IPS-18c (cell line): ENCODE results near the gene S100A7A.

Experiments used
- H3K4me3 ChIP-seq: 2 replicates; pipeline ENCODE4 v1.7.0; 2013; ENCODE audit warnings: low read depth, mild to moderate bottlenecking, low read length, moderate library complexity; ENCODE audit not compliant: insufficient read depth
- H3K9me3 ChIP-seq: one replicate; pipeline ENCODE4 v1.6.1; 2013; ENCODE audit warnings: mild to moderate bottlenecking, low read length, moderate library complexity; ENCODE audit not compliant: control insufficient read depth, insufficient read depth

S100A7A gene

DNA sequence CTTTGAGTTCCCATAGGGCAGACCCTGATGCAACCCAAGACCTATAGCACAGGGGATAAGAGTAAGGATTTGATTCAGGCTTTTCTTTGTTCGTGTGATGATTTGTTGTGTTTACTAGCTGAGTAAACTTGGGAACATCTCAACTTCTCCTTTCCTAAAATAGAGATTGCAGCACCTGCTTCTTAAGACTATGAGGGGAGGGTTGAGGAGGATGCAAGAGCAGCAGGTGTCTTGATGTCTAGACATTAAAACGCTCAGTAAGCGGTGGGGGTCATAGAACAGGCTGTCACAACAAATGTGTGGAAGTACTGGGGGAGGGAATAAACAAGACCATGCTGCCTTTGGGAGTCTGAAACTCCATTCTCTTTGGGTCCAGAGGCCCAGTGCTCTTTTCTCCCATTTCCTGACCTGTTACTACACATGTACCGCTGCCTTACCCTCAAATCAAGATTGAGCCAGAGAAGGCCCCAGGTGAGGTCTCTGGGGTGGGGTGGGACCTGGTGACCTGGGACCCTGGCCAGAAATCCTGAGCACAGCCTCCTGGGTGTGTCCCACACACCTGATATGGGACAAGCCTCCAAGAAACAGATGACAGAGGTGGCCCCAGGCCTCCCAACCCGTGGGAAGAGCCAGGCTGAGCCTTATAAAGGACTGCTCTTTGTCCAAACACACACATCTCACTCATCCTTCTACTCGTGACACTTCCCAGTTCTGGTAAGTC lies at the start of gene S100A7A:
Gene S100A7A (plus strand): TSS at position 671 of the 721 bp plus-strand sequence. CDS start 1,563 bp downstream, outside the sequence.
- no peaks in the 10 kb centered on the region for H3K9me3 ChIP-seq
- no peak within 1 kb of the TSS for H3K4me3 ChIP-seq

DNA sequence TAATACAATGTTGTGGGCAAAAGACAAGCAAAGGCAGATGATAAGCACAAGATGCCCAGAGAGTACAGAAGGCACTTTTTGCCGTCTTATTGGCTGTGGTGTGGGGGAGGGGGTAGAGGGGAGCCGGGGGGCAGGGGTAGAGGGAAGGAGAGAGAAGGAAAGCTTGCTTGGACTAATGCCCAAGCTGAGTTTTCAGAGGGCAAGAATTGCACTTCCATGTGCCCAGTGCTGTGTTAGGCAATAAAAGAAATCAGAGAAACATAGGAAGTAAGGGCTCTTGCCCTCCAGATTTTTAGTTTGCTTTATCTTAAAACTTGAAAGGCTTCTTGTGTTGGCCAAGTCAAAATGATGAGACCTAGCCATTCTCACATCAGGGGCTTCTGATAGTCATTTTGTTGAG lies 49.2 kb upstream of the S100A7A start:
- Histone ChIP-seq H3K4me3 (no peak overlapping the region), H3K9me3 (peaks cover 2% of the 10 kb centered on the region)

DNA sequence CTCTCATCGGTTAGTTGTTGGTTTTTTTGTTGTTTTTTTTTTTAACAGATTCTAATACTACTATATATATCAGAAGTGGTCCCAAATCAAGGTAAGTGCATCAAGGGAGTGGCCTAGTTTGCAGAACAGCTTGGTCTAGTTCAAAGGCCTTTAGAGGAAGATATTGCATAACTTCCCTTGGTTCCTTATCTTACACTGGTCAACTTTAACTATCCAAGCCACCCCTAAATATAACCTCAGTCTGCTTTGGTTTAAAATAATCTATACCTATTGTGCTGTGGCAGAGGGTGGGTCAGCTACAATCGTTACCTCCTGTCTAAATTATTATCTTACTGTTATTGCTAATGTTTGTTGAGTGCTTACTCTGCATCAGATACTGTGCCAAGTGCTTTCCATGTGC lies 47.8 kb upstream of the S100A7A start:
- Histone ChIP-seq H3K4me3 (no peak overlapping the region), H3K9me3 (peaks cover 2% of the 10 kb centered on the region)

- no peak overlapping the region for H3K4me3 ChIP-seq
- peaks cover 2% of the 10 kb centered on the region for H3K9me3 ChIP-seq
Measured at GRCh38 chr1:153370146-153370545, 46.2 kb upstream of the S100A7A start.

DNA sequence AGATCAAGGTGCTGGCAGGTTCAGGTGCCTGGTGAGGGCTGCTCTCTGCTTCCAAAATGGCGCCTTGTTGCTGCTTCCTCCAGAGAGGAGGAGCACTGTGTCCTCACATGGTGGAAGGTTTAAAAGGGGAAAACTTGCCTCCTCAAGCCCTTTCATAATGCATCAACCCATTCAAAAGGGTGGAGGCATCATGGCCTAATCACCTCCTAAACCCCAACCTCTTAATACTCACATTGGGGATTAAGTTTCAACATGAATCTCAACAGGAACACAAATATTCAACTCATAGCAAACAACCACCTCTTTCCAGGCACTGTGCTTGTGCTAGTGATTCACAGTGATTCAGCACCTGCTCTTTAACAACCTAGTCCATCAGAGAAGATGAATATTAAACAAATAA lies 45.1 kb upstream of the S100A7A start:
- peaks cover 2% of the 10 kb centered on the region for H3K9me3 ChIP-seq
- no peak overlapping the region for H3K4me3 ChIP-seq

- no peaks in the 10 kb centered on the region for H3K9me3 ChIP-seq
- no peak overlapping the region for H3K4me3 ChIP-seq
Measured at GRCh38 chr1:153372571-153372970, 43.7 kb upstream of the S100A7A start.

- Histone ChIP-seq H3K4me3 (no peak overlapping the region), H3K9me3 (no peaks in the 10 kb centered on the region)
Measured at GRCh38 chr1:153374071-153374470, 42.2 kb upstream of the S100A7A start.

GRCh38 chr1:153375511-153375910 lies 40.8 kb upstream of the S100A7A start, which contains the start of gene S100A12:
Gene S100A12, minus strand, starts transcription at chr1:153375621. Its CDS starts 1,029 bp downstream, at chr1:153374592.
- H3K4me3 ChIP-seq = no peak within 1 kb of the TSS
- no peaks in the 10 kb centered on the region for H3K9me3 ChIP-seq

- Histone ChIP-seq H3K9me3 (no peaks in the 10 kb centered on the region), H3K4me3 (no peak overlapping the region)
Measured at GRCh38 chr1:153379591-153379990, 36.7 kb upstream of the S100A7A start.

GRCh38 chr1:153380711-153381110 lies 35.6 kb upstream of the S100A7A start:
- H3K4me3 ChIP-seq = no peak overlapping the region
- no peaks in the 10 kb centered on the region for H3K9me3 ChIP-seq

DNA sequence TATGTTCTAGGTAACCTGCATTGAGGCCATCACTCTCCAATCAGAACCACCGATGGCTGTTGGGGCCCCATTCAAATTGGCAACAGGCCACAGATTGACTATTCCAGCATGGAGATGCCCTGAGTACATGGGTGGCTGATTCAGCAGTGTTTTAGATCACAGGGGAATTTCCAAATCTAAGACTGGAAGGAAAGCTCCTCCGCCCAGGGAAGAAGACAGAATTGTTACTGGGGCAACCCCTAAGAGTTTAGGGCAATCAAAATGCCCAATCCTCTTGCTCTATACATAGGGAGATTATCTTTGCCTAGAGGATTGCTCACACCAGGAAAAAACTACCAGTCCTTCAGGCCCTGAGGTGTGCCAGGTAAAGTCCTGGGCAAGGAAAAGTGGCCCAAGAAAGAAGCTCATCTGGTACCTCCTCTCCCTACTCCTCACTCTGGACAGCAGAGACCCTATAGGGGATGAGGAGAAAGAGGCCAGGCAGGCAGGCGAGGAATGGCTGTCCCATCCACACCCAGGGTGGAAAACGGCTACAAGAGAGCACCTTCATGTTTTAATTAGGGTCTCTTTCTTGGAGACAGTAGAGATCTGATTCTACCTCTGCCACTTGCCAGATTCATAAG lies 31.3 kb upstream of the S100A7A start:
- Histone ChIP-seq H3K9me3 (no peaks in the 10 kb centered on the region), H3K4me3 (no peak overlapping the region)

GRCh38 chr1:153386500-153386901 lies 29.8 kb upstream of the S100A7A start:
- Histone ChIP-seq H3K9me3 (no peaks in the 10 kb centered on the region), H3K4me3 (no peak overlapping the region)

GRCh38 chr1:153387001-153387400 lies 29.3 kb upstream of the S100A7A start:
- H3K9me3 ChIP-seq = no peaks in the 10 kb centered on the region

DNA sequence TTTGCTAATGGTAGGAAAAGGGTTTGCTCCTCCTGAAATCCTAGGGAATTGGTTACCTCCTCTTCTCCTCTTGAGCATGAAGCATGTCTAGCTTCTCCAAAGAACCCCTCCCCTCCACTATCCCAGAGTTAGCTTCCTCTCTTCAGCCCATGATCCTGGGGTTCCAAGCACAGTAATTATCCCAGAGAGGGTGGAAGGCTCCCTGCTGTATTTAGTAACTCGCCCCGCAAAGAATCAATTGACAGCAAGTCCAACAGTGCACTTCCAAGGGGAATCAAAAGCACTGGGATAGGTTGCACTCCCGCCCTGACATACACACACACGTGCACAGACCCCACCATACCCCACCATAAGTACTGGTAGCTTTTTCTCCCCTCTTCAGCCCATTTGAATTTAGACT lies 28.5 kb upstream of the S100A7A start:
- H3K9me3 ChIP-seq = no peaks in the 10 kb centered on the region
- no peak overlapping the region for H3K4me3 ChIP-seq

More at GRCh38 chr1:153387001-153387400, 29.3 kb upstream of the S100A7A start:
- no peak overlapping the region for H3K4me3 ChIP-seq

DNA sequence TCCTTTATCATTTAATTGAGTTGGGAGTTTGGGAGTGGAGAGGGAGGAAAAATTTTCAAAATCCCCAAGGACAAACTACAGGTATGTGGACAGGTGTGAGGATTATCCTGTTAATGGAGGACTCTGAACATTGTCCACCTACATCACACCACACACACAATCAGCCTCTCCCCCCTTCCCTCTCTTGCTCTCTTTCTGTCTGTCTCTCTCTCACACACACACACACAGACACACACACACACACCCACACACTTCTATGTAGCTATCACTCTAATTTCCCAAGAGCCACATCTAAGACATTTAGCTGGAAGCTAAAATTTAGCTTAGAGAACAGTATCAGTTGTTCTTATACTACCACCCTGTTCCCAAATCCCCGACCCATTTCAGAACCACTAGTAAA lies 26.9 kb upstream of the S100A7A start:
- no peaks in the 10 kb centered on the region for H3K9me3 ChIP-seq
- no peak overlapping the region for H3K4me3 ChIP-seq

DNA sequence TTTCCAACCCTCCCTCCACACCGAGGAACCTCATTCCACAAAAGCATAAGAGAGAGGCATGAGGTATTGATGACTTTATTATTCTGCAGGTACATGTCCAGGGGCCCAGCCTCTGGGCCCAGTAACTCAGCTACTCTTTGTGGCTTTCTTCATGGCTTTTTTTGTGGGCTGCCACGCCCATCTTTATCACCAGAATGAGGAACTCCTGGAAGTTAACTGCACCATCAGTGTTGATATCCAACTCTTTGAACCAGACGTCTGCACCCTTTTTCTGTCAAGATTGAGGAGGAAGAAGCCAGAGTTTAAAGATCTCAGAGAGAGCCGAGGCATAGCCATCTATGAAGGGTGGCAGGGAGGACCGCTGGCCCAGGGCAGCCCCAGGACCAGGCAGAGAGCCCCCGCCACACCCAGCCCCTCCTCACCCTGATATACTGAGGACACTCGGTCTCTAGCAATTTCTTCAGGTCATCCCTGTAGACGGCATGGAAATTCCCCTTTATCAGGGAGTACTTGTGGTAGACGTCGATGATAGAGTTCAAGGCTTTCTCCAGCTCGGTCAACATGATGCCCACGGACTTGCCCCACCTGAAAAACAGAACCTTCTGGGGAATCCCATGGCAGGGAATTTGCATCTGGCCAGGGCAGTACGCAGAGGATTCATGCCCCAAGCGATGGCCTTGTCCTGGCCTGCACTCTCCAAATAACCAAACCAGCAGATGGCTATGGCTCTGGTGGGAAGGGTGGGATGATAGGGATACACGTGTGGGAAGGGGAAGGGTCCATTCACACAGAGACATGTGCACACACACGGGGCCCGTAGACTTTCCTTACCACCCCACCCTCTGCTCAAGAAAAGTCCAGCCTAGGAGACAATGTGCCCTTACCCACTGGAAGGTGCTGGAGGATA lies 26.1 kb upstream of the S100A7A start:
- H3K9me3 ChIP-seq = no peaks in the 10 kb centered on the region
- no peak overlapping the region for H3K4me3 ChIP-seq

DNA sequence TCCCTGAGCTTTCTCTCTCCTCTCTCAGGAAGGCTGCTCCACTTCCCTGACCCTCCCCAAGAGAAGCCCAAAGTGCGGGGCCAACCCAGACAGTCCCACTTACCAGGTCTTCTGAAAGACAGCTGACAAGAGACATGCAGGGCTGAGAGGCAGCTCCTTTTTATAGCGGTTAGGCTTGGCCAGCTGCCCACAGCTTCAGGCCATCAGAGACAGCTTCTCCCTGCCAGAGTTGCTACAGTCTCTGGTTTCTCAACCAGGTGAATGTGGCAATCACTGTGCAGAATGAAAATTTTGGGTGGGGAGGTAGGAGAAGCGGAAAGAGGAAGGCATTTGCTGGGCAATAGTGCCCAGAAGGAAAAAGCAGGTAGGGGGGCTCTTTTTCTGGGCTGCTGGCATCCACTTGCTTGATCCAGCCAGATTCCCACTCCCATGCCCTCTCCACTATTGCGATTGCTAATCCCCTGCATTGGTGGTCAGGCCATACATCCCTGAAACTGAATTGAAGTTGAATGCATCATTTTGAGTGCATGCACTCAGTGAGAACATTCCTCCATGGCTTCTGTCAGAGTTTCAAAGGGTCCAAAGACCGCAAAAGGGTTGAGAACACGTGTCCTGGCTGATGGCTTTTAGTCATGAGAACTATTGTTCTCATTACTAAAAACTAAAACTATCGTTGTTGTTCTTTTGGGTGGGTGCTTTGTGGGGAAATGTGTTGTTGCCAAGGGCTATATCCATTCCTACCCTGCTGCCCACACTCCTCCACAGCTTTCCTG lies 25.2 kb upstream of the S100A7A start, which contains the start of gene S100A8:
Gene S100A8 (minus strand): TSS at position 136 of the 773 bp plus-strand sequence. CDS start 538 bp downstream, outside the sequence.
- Histone ChIP-seq H3K4me3 (no peak within 1 kb of the TSS), H3K9me3 (no peaks in the 10 kb centered on the region)
